ENCODE results near the gene ZCWPW1. TPM values are rescaled to one million over a fixed set of nuclear protein-coding genes. Genes with fewer than 3 reads are reported as not detected.
"Not testable (repeated sequence)": the region's sequence is repeated elsewhere in the genome, so short reads cannot be mapped to it uniquely, and the experiment has no call there.

Gene ZCWPW1
- total RNA-seq, 4 donors from 2014 or later: 2.2 to 9.4 (median 4.8) TPM

GRCh38 chr7:100443096-100443840 is 14.8 kb upstream of the ZCWPW1 start:
- Histone ChIP-seq H3K4me3 (no peak overlapping the region), H3K9me3 (no peaks in the 10 kb centered on the region), H3K4me1 (no peaks in the 10 kb centered on the region), H3K27ac (no peak overlapping the region), H3K27me3 (no peaks in the 10 kb centered on the region), H3K36me3 (no peaks in the 10 kb centered on the region)
- no peak for TF ChIP-seq EP300 (IDR thresholded peaks at IDR 0.05)
- TF ChIP-seq, protein P1, sequence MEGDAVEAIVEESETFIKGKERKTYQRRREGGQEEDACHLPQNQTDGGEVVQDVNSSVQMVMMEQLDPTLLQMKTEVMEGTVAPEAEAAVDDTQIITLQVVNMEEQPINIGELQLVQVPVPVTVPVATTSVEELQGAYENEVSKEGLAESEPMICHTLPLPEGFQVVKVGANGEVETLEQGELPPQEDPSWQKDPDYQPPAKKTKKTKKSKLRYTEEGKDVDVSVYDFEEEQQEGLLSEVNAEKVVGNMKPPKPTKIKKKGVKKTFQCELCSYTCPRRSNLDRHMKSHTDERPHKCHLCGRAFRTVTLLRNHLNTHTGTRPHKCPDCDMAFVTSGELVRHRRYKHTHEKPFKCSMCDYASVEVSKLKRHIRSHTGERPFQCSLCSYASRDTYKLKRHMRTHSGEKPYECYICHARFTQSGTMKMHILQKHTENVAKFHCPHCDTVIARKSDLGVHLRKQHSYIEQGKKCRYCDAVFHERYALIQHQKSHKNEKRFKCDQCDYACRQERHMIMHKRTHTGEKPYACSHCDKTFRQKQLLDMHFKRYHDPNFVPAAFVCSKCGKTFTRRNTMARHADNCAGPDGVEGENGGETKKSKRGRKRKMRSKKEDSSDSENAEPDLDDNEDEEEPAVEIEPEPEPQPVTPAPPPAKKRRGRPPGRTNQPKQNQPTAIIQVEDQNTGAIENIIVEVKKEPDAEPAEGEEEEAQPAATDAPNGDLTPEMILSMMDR (IDR thresholded peaks at IDR 0.05): no peak
- no peak for TF ChIP-seq POLR2AphosphoS5 (IDR thresholded peaks at IDR 0.05)
- TF ChIP-seq POLR2A (IDR thresholded peaks at IDR 0.05): no peak
- WGBS: 89% methylated on average over 9 of the region's 9 CpGs
- no peak for DNase-seq (ENCODE audit: low spot score in 2 of 2)

- no peak for DNase-seq (ENCODE audit: low spot score in 2 of 2)
- TF ChIP-seq POLR2AphosphoS5 (IDR thresholded peaks at IDR 0.05) (no peak), EP300 (IDR thresholded peaks at IDR 0.05) (no peak), POLR2A (IDR thresholded peaks at IDR 0.05) (no peak)
- TF ChIP-seq, protein P1 (IDR thresholded peaks at IDR 0.05): no peak
- H3K36me3 ChIP-seq: no peaks in the 10 kb centered on the region
These were observed 13.4 kb upstream of the ZCWPW1 start for GRCh38 chr7:100441641-100442535.

DNA sequence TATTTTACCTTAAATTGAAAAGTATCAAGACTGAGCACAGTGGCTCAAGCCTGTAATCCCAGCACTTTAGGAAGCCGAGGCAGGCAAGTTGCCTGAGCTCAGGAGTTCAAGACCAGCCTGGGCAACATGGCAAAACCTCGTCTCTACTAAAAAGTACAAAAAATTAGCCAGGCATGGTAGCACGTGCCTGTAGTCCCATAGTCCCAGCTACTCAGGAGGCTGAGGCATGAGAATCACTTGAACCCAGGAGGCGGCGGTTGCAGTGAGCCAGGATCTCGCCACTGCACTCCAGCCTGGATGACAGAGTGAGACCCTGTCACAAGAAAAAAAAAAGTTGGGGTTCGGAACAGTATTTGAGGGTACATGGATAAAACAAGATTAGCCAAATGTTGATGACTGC is 10.7 kb upstream of the ZCWPW1 start:
- peak; percentile 24 to 29 for DNase-seq (ENCODE audit: low spot score in 2 of 2)
- not testable (repeated sequence) for H3K27ac ChIP-seq, H3K9me3 ChIP-seq, H3K27me3 ChIP-seq, H3K4me3 ChIP-seq, H3K36me3 ChIP-seq
- WGBS: 81% methylated on average over 7 of the region's 7 CpGs
- H3K4me1 ChIP-seq: peaks cover 19% of the 10 kb centered on the region

More at GRCh38 chr7:100441641-100442535, 13.4 kb upstream of the ZCWPW1 start:
- H3K27me3 ChIP-seq: no peaks in the 10 kb centered on the region
- H3K4me1 ChIP-seq: peaks cover 1% of the 10 kb centered on the region
- 88% methylated on average over 9 of the region's 11 CpGs for WGBS
- H3K9me3 ChIP-seq: no peaks in the 10 kb centered on the region
- no peak overlapping the region for H3K4me3 ChIP-seq
- no peak overlapping the region for H3K27ac ChIP-seq

DNA sequence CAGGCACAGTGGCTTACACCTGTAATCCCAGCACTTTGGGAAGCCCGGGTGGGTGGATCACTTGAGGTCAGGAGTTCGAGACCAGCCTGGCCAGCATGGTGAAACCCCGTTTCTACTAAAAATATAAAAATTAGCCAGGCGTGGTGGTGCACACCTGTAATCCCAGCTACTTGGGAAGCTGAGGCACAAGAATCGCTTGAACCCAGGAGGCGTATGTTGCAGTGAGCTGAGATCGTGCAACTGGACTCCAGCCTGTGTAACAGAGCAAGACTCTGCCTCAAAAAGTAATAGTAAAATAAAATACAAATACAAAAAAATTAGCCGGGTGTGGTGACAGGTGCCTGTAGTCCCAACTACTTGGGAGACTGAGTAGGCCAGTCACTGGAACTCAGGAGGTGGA is 10.2 kb upstream of the ZCWPW1 start:
- not testable (repeated sequence) for H3K4me3 ChIP-seq; H3K36me3 ChIP-seq; H3K9me3 ChIP-seq; H3K27me3 ChIP-seq; H3K27ac ChIP-seq; DNase-seq (ENCODE audit: low spot score in 2 of 2)
- 94% methylated on average over 8 of the region's 8 CpGs for WGBS
- H3K4me1 ChIP-seq: peaks cover 22% of the 10 kb centered on the region

- H3K4me3 ChIP-seq: no peak overlapping the region
- no peak for TF ChIP-seq POLR2AphosphoS5 (IDR thresholded peaks at IDR 0.05)
- TF ChIP-seq, protein P1 (IDR thresholded peaks at IDR 0.05): no peak
- no peak for TF ChIP-seq EP300 (IDR thresholded peaks at IDR 0.05)
- no peak for TF ChIP-seq POLR2A (IDR thresholded peaks at IDR 0.05)
- peaks cover 23% of the 10 kb centered on the region for H3K4me1 ChIP-seq
- 56% methylated on average over 2 of the region's 2 CpGs for WGBS
- H3K27me3 ChIP-seq: no peaks in the 10 kb centered on the region
- H3K36me3 ChIP-seq: peaks cover 15% of the 10 kb centered on the region
- H3K9me3 ChIP-seq: no peaks in the 10 kb centered on the region
- no peak for DNase-seq (ENCODE audit: low spot score in 2 of 2)
- no peak overlapping the region for H3K27ac ChIP-seq
These were observed 9.7 kb upstream of the ZCWPW1 start for GRCh38 chr7:100438172-100438571.
